Peyer's patch (tissue), 4 donors: ENCODE data around the gene SNTG2.

Source experiments
- POLR2A ChIP-seq, 2 donors: fragments of 450-650 bp; IDR thresholded peaks; one replicate each; pipeline ENCODE4 v1.5.1; 2017; ENCODE audit warnings: antibody characterized with exemption in 2 of 2, mild to moderate bottlenecking in 2 of 2, moderate library complexity in 2 of 2
- TF ChIP-seq, protein P1 (sequence below), 6 experiments: fragments of 450-650 bp in 4 of 6; fragments of 200-600 bp in 2 of 6; sonication (generic) in 1 of 6; IDR thresholded peaks; one replicate each; pipeline ENCODE4 v1.5.1; 2017 to 2019; ENCODE audit warnings: antibody characterized with exemption in 6 of 6, mild to moderate bottlenecking in 3 of 6, moderate library complexity in 1 of 6

DNA sequence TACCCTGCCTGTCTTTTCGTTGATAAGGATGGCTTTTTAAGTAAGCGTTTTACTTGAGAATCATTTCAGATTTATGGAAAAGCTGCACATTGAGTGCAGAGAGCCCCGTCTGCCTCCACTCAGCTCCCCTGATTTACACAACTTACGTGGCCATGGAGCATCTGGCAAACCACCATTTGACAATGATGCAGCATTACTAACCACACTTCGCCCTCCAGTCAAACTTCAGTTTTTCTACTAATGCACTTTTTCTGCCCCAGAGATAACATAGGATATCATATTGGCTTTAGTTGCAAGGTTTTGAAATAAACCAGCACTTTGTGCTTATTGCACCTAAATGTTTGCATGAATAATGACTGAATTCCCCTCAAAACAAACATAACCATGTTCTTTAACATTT, 297.5 kb downstream of the SNTG2 start:
- no peak for TF ChIP-seq POLR2A (IDR thresholded peaks at IDR 0.05)
- TF ChIP-seq, protein P1, sequence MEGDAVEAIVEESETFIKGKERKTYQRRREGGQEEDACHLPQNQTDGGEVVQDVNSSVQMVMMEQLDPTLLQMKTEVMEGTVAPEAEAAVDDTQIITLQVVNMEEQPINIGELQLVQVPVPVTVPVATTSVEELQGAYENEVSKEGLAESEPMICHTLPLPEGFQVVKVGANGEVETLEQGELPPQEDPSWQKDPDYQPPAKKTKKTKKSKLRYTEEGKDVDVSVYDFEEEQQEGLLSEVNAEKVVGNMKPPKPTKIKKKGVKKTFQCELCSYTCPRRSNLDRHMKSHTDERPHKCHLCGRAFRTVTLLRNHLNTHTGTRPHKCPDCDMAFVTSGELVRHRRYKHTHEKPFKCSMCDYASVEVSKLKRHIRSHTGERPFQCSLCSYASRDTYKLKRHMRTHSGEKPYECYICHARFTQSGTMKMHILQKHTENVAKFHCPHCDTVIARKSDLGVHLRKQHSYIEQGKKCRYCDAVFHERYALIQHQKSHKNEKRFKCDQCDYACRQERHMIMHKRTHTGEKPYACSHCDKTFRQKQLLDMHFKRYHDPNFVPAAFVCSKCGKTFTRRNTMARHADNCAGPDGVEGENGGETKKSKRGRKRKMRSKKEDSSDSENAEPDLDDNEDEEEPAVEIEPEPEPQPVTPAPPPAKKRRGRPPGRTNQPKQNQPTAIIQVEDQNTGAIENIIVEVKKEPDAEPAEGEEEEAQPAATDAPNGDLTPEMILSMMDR (IDR thresholded peaks at IDR 0.05): no peak
